IMR-90 (cell line): ENCODE results near the gene NDUFA7. TPM values are rescaled to one million over a fixed set of nuclear protein-coding genes. Genes with fewer than 3 reads are reported as not detected.
A peak's percentile ranks its signal among the peaks of the same experiment; 100 is the strongest.

Source experiments
- ATAC-seq: fragments of 200-7000 bp; cut with Tn5 transposase; 2 replicates; pipeline ENCODE4 v1.9.1; 2020; ENCODE audit warnings: low read depth, mild to moderate bottlenecking, moderate library complexity
- BruUV-seq: library from RNA; stranded (reverse); fragments of 400-500 nt; replicated peaks from 2 replicates; lab custom pipeline; 2021; lab: Mats Ljungman, UMichigan
- CTCF ChIA-PET: fragments of 300-600 bp; formaldehyde crosslinking; extraction: SDS; loops from one replicate; lab custom pipeline; 2021; ENCODE audit warnings: antibody characterized with exemption; lab: Yijun Ruan, JAX
- POLR2A ChIA-PET: fragments of 300-600 bp; sonication (Branson Sonifier 250); formaldehyde crosslinking; loops from one replicate; lab custom pipeline; 2022; ENCODE audit warnings: antibody characterized with exemption; ENCODE audit not compliant: unreplicated experiment; lab: Charles Lee
- DNase-seq: peaks from one replicate; pipeline ENCODE4 v3.0.0; 2013
- H2AFZ ChIP-seq: replicated peaks from 2 replicates; pipeline ENCODE3; 2013; ENCODE audit warnings: low read length, mild to moderate bottlenecking; ENCODE audit not compliant: poor library complexity
- H2AK5ac ChIP-seq: 2 replicates; pipeline ENCODE4 v1.6.1; 2013; ENCODE audit warnings: low read depth, low read length, inconsistent platforms
- H2AK9ac ChIP-seq: replicated peaks from 2 replicates; pipeline ENCODE3; 2013; ENCODE audit warnings: mild to moderate bottlenecking, low read depth, low read length, moderate library complexity; ENCODE audit not compliant: poor library complexity
- H2BK120ac ChIP-seq: 2 replicates; pipeline ENCODE4 v1.6.1; 2013; ENCODE audit warnings: low read depth, low read length, inconsistent platforms
- H2BK15ac ChIP-seq: 3 replicates; pipeline ENCODE4 v1.6.1; 2013; ENCODE audit warnings: low read depth, low read length, inconsistent platforms
- H2BK20ac ChIP-seq: 2 replicates; pipeline ENCODE4 v1.6.1; 2013; ENCODE audit warnings: low read depth, mild to moderate bottlenecking, inconsistent platforms, low read length, moderate library complexity
- H2BK5ac ChIP-seq: 2 replicates; pipeline ENCODE4 v1.6.1; 2013; ENCODE audit warnings: mild to moderate bottlenecking, low read depth, low read length, inconsistent platforms; ENCODE audit not compliant: poor library complexity, severe bottlenecking
- H3K14ac ChIP-seq: replicated peaks from 2 replicates; pipeline ENCODE4 v1.6.1; 2013; ENCODE audit warnings: low read depth, low read length, inconsistent platforms
- H3K18ac ChIP-seq: 2 replicates; pipeline ENCODE4 v1.6.1; 2013; ENCODE audit warnings: low read depth, low read length, control low read depth
- H3K23ac ChIP-seq: 2 replicates; pipeline ENCODE4 v1.6.1; 2013; ENCODE audit warnings: low read depth, low read length, inconsistent platforms
- H3K27ac ChIP-seq: 2 replicates; pipeline ENCODE4 v1.5.1; 2013; ENCODE audit warnings: mild to moderate bottlenecking, control low read depth, low read length; ENCODE audit not compliant: insufficient read depth
- H3K27me3 ChIP-seq: 2 replicates; pipeline ENCODE4 v1.6.1; 2013; ENCODE audit warnings: low read length; ENCODE audit not compliant: control insufficient read depth, insufficient read depth
- H3K36me3 ChIP-seq: 2 replicates; pipeline ENCODE4 v1.6.1; 2013; ENCODE audit warnings: low read length, mixed read lengths; ENCODE audit not compliant: control insufficient read depth, insufficient read depth
- H3K4ac ChIP-seq: 2 replicates; pipeline ENCODE4 v1.6.1; 2013; ENCODE audit warnings: low read depth, low read length, inconsistent platforms
- H3K4me1 ChIP-seq: 2 replicates; pipeline ENCODE4 v1.6.1; 2013; ENCODE audit warnings: low read length, mixed read lengths; ENCODE audit not compliant: control insufficient read depth, insufficient read depth
- H3K4me2 ChIP-seq: 2 replicates; pipeline ENCODE4 v1.6.1; 2013; ENCODE audit warnings: low read depth, mild to moderate bottlenecking, control low read depth, low read length, moderate library complexity
- H3K4me3 ChIP-seq: 2 replicates; pipeline ENCODE4 v1.5.1; 2013; ENCODE audit warnings: low read depth, mild to moderate bottlenecking, control low read depth, low read length, moderate library complexity; ENCODE audit not compliant: insufficient read depth
- H3K56ac ChIP-seq: 2 replicates; pipeline ENCODE4 v1.6.1; 2013; ENCODE audit warnings: low read length, inconsistent platforms; ENCODE audit not compliant: insufficient read depth; ENCODE audit errors: extremely low read depth
- H3K79me1 ChIP-seq, 2 experiments: 2 replicates each; pipeline ENCODE4 v1.6.1; 2013; ENCODE audit warnings: low read length in 2 of 2, inconsistent platforms in 1 of 2, low read depth in 1 of 2
- H3K9ac ChIP-seq: 2 replicates; pipeline ENCODE4 v1.6.1; 2013; ENCODE audit warnings: low read depth, low read length, control low read depth
- H3K9me1 ChIP-seq: 2 replicates; pipeline ENCODE4 v1.6.1; 2013; ENCODE audit warnings: low read length, inconsistent platforms; ENCODE audit not compliant: insufficient read depth
- H3K9me3 ChIP-seq: 2 replicates; pipeline ENCODE4 v1.6.1; 2013; ENCODE audit warnings: low read length; ENCODE audit not compliant: control insufficient read depth, insufficient read depth
- H4K20me1 ChIP-seq: 2 replicates; pipeline ENCODE4 v1.6.1; 2013; ENCODE audit warnings: low read length, inconsistent platforms; ENCODE audit not compliant: insufficient read depth
- H4K5ac ChIP-seq: 2 replicates; pipeline ENCODE4 v1.6.1; 2013; ENCODE audit warnings: mild to moderate bottlenecking, low read depth, low read length, control low read depth
- H4K8ac ChIP-seq, 2 experiments: 2 replicates each; pipeline ENCODE4 v1.6.1; 2013; ENCODE audit warnings: low read depth in 2 of 2, low read length in 2 of 2, control low read depth in 1 of 2, inconsistent platforms in 1 of 2
- H4K91ac ChIP-seq: 2 replicates; pipeline ENCODE4 v1.6.1; 2013; ENCODE audit warnings: low read depth, low read length, inconsistent platforms; ENCODE audit not compliant: insufficient read depth
- BHLHE40 ChIP-seq: fragments of 150-350 bp; IDR thresholded peaks from 2 replicates; pipeline ENCODE4 v1.6.1; 2016; ENCODE audit warnings: mild to moderate bottlenecking, low read depth, low read length
- SMC3 ChIP-seq: fragments of 150-350 bp; IDR thresholded peaks from 2 replicates; pipeline ENCODE4 v1.6.1; 2016; ENCODE audit warnings: low read depth, mild to moderate bottlenecking, antibody characterized with exemption, low read length, moderate library complexity
- WGBS, 2 experiments: methylation state at CpG; one replicate each; pipeline versions ENCODE4 v1.1.5 to v1.1.7; 2013; ENCODE audit warnings: missing lambda C conversion rate in 2 of 2; ENCODE audit not compliant: insufficient read length in 1 of 2; ENCODE audit errors: extremely low coverage in 2 of 2; 5-methylcytosine and 5-hydroxymethylcytosine counted together
- dilution Hi-C: fragments of 300-500 bp; cut with HindIII; formaldehyde crosslinking; loops from one replicate; pipeline ENCODE4 v1.14.3; 2018; ENCODE audit warnings: low sequenced_read_pairs; ENCODE audit not compliant: unreplicated experiment
- in situ Hi-C: fragments of 300-500 bp; cut with MboI; formaldehyde crosslinking; loops from 3 replicates; pipeline ENCODE4 v1.14.3; 2019; ENCODE audit warnings: low sequenced_read_pairs, inconsistent platforms, mixed read lengths
- intact Hi-C: fragments of 100-400 bp; cut with micrococcal nuclease; formaldehyde crosslinking; loops from 2 replicates; pipeline ENCODE4 v1.10.0; 2022
- polyA plus RNA-seq, 3 experiments: library from polyadenylated mRNA; depleted of rRNA; stranded (reverse); fragments of >200 nt; gene quantifications; 2 replicates each; pipeline ENCODE4 v1.2.3, GENCODE V29; 2012; ENCODE audit warnings: low replicate concordance in 1 of 3
- total RNA-seq: library from RNA; depleted of rRNA; stranded (reverse); fragments of >200 nt; gene quantifications from 2 replicates; pipeline ENCODE4 v1.2.3, GENCODE V29; 2012
- TF ChIP-seq, protein P1 (sequence below): fragments of 150-350 bp; IDR thresholded peaks from 2 replicates; pipeline ENCODE4 v1.6.1; 2017; ENCODE audit warnings: mild to moderate bottlenecking, antibody characterized with exemption, low read length, low read depth

The NDUFA7 gene
- total and polyA plus RNA-seq, 2 of the 4 experiments (the other 2 are of a cell fraction), result 20.6 to 50.7 TPM

DNA sequence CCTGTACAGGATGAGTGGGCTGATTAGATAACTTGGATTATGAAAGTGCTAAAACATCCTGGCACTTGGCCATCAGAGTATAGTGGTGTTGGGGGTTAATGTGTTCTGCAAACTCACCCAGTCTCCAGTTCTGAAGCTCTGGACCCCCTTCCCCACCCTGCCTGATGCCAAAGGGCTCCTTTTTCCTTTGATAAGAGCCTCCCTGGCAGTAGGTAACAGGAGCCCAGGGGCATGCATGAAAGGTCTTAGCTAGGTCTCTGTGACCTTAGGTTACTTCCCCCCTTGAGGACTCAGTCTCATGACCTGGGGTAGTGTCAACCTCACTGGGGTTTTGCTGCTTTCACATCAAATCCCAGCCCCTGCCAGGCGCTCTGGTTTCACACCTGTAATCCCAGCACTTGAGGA is 2.6 kb upstream of the NDUFA7 start:
- peaks cover 13% of the 10 kb centered on the region for H3K36me3 ChIP-seq
- dilution Hi-C loops, result no loop called here
- H3K9me1 ChIP-seq, result peaks cover 8% of the 10 kb centered on the region; the same call in 1 of the 2 replicates
- no peak overlapping the region for H2BK5ac ChIP-seq
- TF ChIP-seq SMC3 (no peak), BHLHE40 (no peak)
- TF ChIP-seq, protein P1, sequence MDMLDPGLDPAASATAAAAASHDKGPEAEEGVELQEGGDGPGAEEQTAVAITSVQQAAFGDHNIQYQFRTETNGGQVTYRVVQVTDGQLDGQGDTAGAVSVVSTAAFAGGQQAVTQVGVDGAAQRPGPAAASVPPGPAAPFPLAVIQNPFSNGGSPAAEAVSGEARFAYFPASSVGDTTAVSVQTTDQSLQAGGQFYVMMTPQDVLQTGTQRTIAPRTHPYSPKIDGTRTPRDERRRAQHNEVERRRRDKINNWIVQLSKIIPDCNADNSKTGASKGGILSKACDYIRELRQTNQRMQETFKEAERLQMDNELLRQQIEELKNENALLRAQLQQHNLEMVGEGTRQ, result no peak
- H4K5ac ChIP-seq, result no peak overlapping the region
- H3K9ac ChIP-seq, result no peak overlapping the region
- ChIA-PET POLR2A (no interaction called here), CTCF (interaction anchor here (0.8 kb wide), 1 partner anchor 8 kb away, joined by 6 read pairs; no protein-coding TSS in a partner anchor)
- no peak for DNase-seq
- no peak overlapping the region for H2AFZ ChIP-seq
- H3K23ac ChIP-seq, result no peak overlapping the region
- no CpG with 5 or more reads among the region's 1 CpG for WGBS, 2 experiments
- H3K79me1 ChIP-seq, result peaks cover 29 to 55% of the 10 kb centered on the region in 2 experiments
- H4K20me1 ChIP-seq, result peaks cover 31% of the 10 kb centered on the region
- H3K27me3 ChIP-seq, result no peaks in the 10 kb centered on the region; the same call in 1 of the 2 replicates
- no peak overlapping the region for H3K27ac ChIP-seq
- H3K56ac ChIP-seq, result no peak overlapping the region
- peaks cover 6% of the 10 kb centered on the region for H3K9me3 ChIP-seq
- H2BK15ac ChIP-seq, result no peak overlapping the region
- H2AK5ac ChIP-seq, result no peak overlapping the region
- peaks cover 9% of the 10 kb centered on the region for H3K4me1 ChIP-seq
- no peak for ATAC-seq
- H3K4me3 ChIP-seq, result no peak overlapping the region
- H2BK20ac ChIP-seq, result no peak overlapping the region
- no TSS peak for BruUV-seq
- no peak overlapping the region for H2BK120ac ChIP-seq
- in situ Hi-C loops, result loop anchor here (5.0 kb wide), 1 partner anchor 254 kb away; the partner anchor contains the start of gene MYO1F
- no peak overlapping the region for H3K18ac ChIP-seq
- H4K91ac ChIP-seq, result no peak overlapping the region
- H4K8ac ChIP-seq, result no peak overlapping the region
- H3K14ac ChIP-seq, result no peak overlapping the region
- peak overlapping the region; percentile 5 for H2AK9ac ChIP-seq
- H3K4me2 ChIP-seq, result no peak overlapping the region
- intact Hi-C loops, result no loop called here
- H3K4ac ChIP-seq, result no peak overlapping the region
